HL-60 (cell line): Measurements from ENCODE around the gene TXNIP.

Experiments
- CTCF ChIP-seq: IDR thresholded peaks from one replicate; pipeline ENCODE4 v1.5.1; 2011; ENCODE audit warnings: low read length, control low read depth, inconsistent platforms; ENCODE audit not compliant: insufficient read depth
- SPI1 ChIP-seq: IDR thresholded peaks from 2 replicates; pipeline ENCODE4 v1.6.1; 2012; ENCODE audit warnings: low read depth, mild to moderate bottlenecking, borderline replicate concordance

GRCh38 chr1:145979746-145980456, 16.5 kb downstream of the TXNIP start:
- TF ChIP-seq CTCF (no peak), SPI1 (no peak)
